Neutrophil (primary cell): ENCODE results near the gene MAPT.

ENCODE experiments used
- H3K27ac ChIP-seq: fragments of 200-600 bp; sonication (generic); 2 replicates; pipeline ENCODE4 v1.5.1; 2016; ENCODE audit warnings: mild to moderate bottlenecking, moderate library complexity
- H3K27me3 ChIP-seq: fragments of 200-600 bp; sonication (generic); 2 replicates; pipeline ENCODE4 v1.6.0; 2016; ENCODE audit warnings: mild to moderate bottlenecking
- H3K36me3 ChIP-seq: fragments of 200-600 bp; sonication (generic); 2 replicates; pipeline ENCODE4 v1.5.1; 2017
- H3K4me1 ChIP-seq, 2 experiments: fragments of 200-600 bp in 1 of 2; sonication (generic) in 1 of 2; 1 replicate in 1 of 2; 2 replicates in 1 of 2; pipeline versions ENCODE4 v1.5.1 to v1.6.1; 2013 to 2016; ENCODE audit warnings: low read depth in 1 of 2, low read length in 1 of 2, mild to moderate bottlenecking in 1 of 2, moderate library complexity in 1 of 2; ENCODE audit not compliant: control insufficient read depth in 1 of 2, insufficient read depth in 1 of 2
- H3K4me3 ChIP-seq, 2 experiments: fragments of 200-600 bp in 1 of 2; sonication (generic) in 1 of 2; 1 replicate in 1 of 2; 2 replicates in 1 of 2; pipeline ENCODE4 v1.5.1; 2013 to 2016; ENCODE audit warnings: low read depth in 1 of 2, low read length in 1 of 2, mild to moderate bottlenecking in 1 of 2, moderate library complexity in 1 of 2
- H3K9me3 ChIP-seq: fragments of 200-600 bp; sonication (generic); 2 replicates; pipeline ENCODE4 v1.5.1; 2016
- CTCF ChIP-seq: fragments of 200-600 bp; sonication (generic); IDR thresholded peaks from 2 replicates; pipeline ENCODE4 v1.5.1; 2016; ENCODE audit warnings: antibody characterized with exemption

The MAPT gene

GRCh38 chr17:45863857-45864654 is 30.3 kb upstream of the MAPT start:
- TF ChIP-seq CTCF: no peak
- H3K27me3 ChIP-seq: peaks cover 71% of the 10 kb centered on the region

GRCh38 chr17:45867171-45867570 is 27.2 kb upstream of the MAPT start:
- Histone ChIP-seq H3K36me3 (no peaks in the 10 kb centered on the region), H3K4me1 (no peaks in the 10 kb centered on the region), H3K27ac (no peak overlapping the region), H3K27me3 (peaks cover 56% of the 10 kb centered on the region), H3K4me3 (no peak overlapping the region), H3K9me3 (no peaks in the 10 kb centered on the region)
- TF ChIP-seq CTCF: no peak

More at GRCh38 chr17:45863857-45864654, 30.3 kb upstream of the MAPT start:
- H3K36me3 ChIP-seq: no peaks in the 10 kb centered on the region
- H3K4me1 ChIP-seq: no peaks in the 10 kb centered on the region
- H3K9me3 ChIP-seq: no peaks in the 10 kb centered on the region
- no peak overlapping the region for H3K4me3 ChIP-seq
- H3K27ac ChIP-seq: no peak overlapping the region

- Histone ChIP-seq H3K27ac (no peak overlapping the region), H3K36me3 (no peaks in the 10 kb centered on the region), H3K4me1 (no peaks in the 10 kb centered on the region), H3K4me3 (no peak overlapping the region), H3K9me3 (no peaks in the 10 kb centered on the region), H3K27me3 (peaks cover 55% of the 10 kb centered on the region)
- no peak for TF ChIP-seq CTCF
Measured at GRCh38 chr17:45867702-45868101, 26.7 kb upstream of the MAPT start.

- peaks cover 55% of the 10 kb centered on the region for H3K27me3 ChIP-seq
- TF ChIP-seq CTCF: no peak
- H3K4me3 ChIP-seq: no peak overlapping the region
- no peaks in the 10 kb centered on the region for H3K36me3 ChIP-seq
- no peak overlapping the region for H3K27ac ChIP-seq
- H3K4me1 ChIP-seq: no peaks in the 10 kb centered on the region
- H3K9me3 ChIP-seq: no peaks in the 10 kb centered on the region
Measured at GRCh38 chr17:45868276-45868675, 26.1 kb upstream of the MAPT start.

- H3K9me3 ChIP-seq: no peaks in the 10 kb centered on the region
- H3K27me3 ChIP-seq: peaks cover 54% of the 10 kb centered on the region
- no peak overlapping the region for H3K27ac ChIP-seq
- H3K4me3 ChIP-seq: no peak overlapping the region
- H3K36me3 ChIP-seq: no peaks in the 10 kb centered on the region
- no peaks in the 10 kb centered on the region for H3K4me1 ChIP-seq
- no peak for TF ChIP-seq CTCF
Measured at GRCh38 chr17:45869676-45870341, 24.5 kb upstream of the MAPT start.
